ENCODE measurements around the gene HDAC2.
"Not testable (repeated sequence)": the region's sequence is repeated elsewhere in the genome, so short reads cannot be mapped to it uniquely, and the experiment has no call there.

The HDAC2 gene

GRCh38 chr6:113970805-113971676 lies at the start of gene HDAC2:
Gene HDAC2 (minus strand): TSS chr6:113971148. CDS start chr6:113970908, 240 bp downstream.
- DNase-seq: peak; percentile 71

- no peak for DNase-seq
Observed at GRCh38 chr6:114020196-114020595, 49.2 kb upstream of the HDAC2 start.

GRCh38 chr6:114017146-114017545 lies 46.2 kb upstream of the HDAC2 start:
- not testable (repeated sequence) for DNase-seq

GRCh38 chr6:114014106-114014505 lies 43.2 kb upstream of the HDAC2 start:
- DNase-seq: not testable (repeated sequence)

GRCh38 chr6:114011486-114011885 lies 40.5 kb upstream of the HDAC2 start:
- DNase-seq: not testable (repeated sequence)

- DNase-seq: no peak
Observed at GRCh38 chr6:114010540-114010939, 39.6 kb upstream of the HDAC2 start.

- no peak for DNase-seq
Observed at GRCh38 chr6:114009192-114009591, 38.2 kb upstream of the HDAC2 start.

- DNase-seq: no peak
Observed at GRCh38 chr6:114008331-114008730, 37.4 kb upstream of the HDAC2 start.

- DNase-seq: no peak
Observed at GRCh38 chr6:114007516-114007915, 36.6 kb upstream of the HDAC2 start.

GRCh38 chr6:114001354-114001753 lies 30.4 kb upstream of the HDAC2 start:
- DNase-seq: no peak

- no peak for DNase-seq
Observed at GRCh38 chr6:114000069-114000468, 29.1 kb upstream of the HDAC2 start.

- DNase-seq: no peak
Observed at GRCh38 chr6:113999284-113999683, 28.3 kb upstream of the HDAC2 start.

GRCh38 chr6:113998811-113999210 lies 27.9 kb upstream of the HDAC2 start:
- no peak for DNase-seq

- DNase-seq: no peak
Observed at GRCh38 chr6:113997116-113997515, 26.2 kb upstream of the HDAC2 start.

- no peak for DNase-seq
Observed at GRCh38 chr6:113995634-113996033, 24.7 kb upstream of the HDAC2 start.

GRCh38 chr6:113994934-113995342 lies 24.0 kb upstream of the HDAC2 start:
- peak; percentile 6 for DNase-seq

GRCh38 chr6:113989675-113990074 lies 18.7 kb upstream of the HDAC2 start:
- DNase-seq: no peak

- not testable (repeated sequence) for DNase-seq
Observed at GRCh38 chr6:113982675-113983074, 11.7 kb upstream of the HDAC2 start.

GRCh38 chr6:113982055-113982550 lies 11.2 kb upstream of the HDAC2 start:
- no peak for DNase-seq

GRCh38 chr6:113980937-113981554 lies 10.1 kb upstream of the HDAC2 start:
- DNase-seq: no peak

GRCh38 chr6:113979937-113980336 lies 9.0 kb upstream of the HDAC2 start:
- DNase-seq: no peak

GRCh38 chr6:113978084-113978675 lies 7.2 kb upstream of the HDAC2 start:
- no peak for DNase-seq

GRCh38 chr6:113976806-113977205 lies 5.9 kb upstream of the HDAC2 start:
- DNase-seq: no peak

GRCh38 chr6:113971741-113972140 lies 793 bp upstream of the HDAC2 start:
- DNase-seq: no peak
